SU-DHL-6 (cell line): ENCODE measurements around the gene ZNF606.

Source experiments
- H2AFZ ChIP-seq: fragments of 200-600 bp; sonication (generic); 2 replicates; pipeline ENCODE4 v1.6.1; 2014; ENCODE audit warnings: low read depth, mild to moderate bottlenecking, moderate library complexity, mixed read lengths, antibody characterized with exemption, low read length; ENCODE audit not compliant: severe bottlenecking
- H3F3A ChIP-seq: fragments of 200-600 bp; shearing (Covaris generic); 2 replicates; pipeline ENCODE4 v1.6.0; 2016; ENCODE audit warnings: antibody characterized with exemption, mild to moderate bottlenecking; ENCODE audit not compliant: insufficient read depth
- H3K27ac ChIP-seq: fragments of 200-600 bp; sonication (generic); 2 replicates; pipeline ENCODE4 v1.5.1; 2016; ENCODE audit warnings: low read depth, mild to moderate bottlenecking, low read length, moderate library complexity, mixed read lengths
- H3K27me3 ChIP-seq: fragments of 200-600 bp; sonication (generic), shearing (Covaris generic); 2 replicates; pipeline ENCODE4 v1.6.0; 2014; ENCODE audit warnings: mild to moderate bottlenecking, low read length
- H3K36me3 ChIP-seq: fragments of 200-600 bp; sonication (generic); 2 replicates; pipeline ENCODE4 v1.6.1; 2014; ENCODE audit warnings: mild to moderate bottlenecking, low read length, mixed read lengths
- H3K4me2 ChIP-seq: fragments of 300-600, 200-600 bp; shearing (Covaris generic), sonication (generic); 2 replicates; pipeline ENCODE4 v1.6.0; 2014; ENCODE audit warnings: low read length, low read depth, mild to moderate bottlenecking; ENCODE audit not compliant: poor library complexity, severe bottlenecking
- H3K4me3 ChIP-seq: fragments of 200-600 bp; sonication (generic); 2 replicates; pipeline ENCODE4 v1.5.1; 2014; ENCODE audit warnings: antibody characterized with exemption, low read length, mild to moderate bottlenecking, mixed read lengths; ENCODE audit not compliant: insufficient read depth, poor library complexity, severe bottlenecking
- H3K79me2 ChIP-seq: fragments of 200-600 bp; sonication (generic); 2 replicates; pipeline ENCODE4 v1.6.1; 2014; ENCODE audit warnings: mild to moderate bottlenecking, low read length, moderate library complexity; ENCODE audit not compliant: insufficient read depth
- H3K9ac ChIP-seq: fragments of 200-600 bp; sonication (generic); 2 replicates; pipeline ENCODE4 v1.7.0; 2014; ENCODE audit warnings: mild to moderate bottlenecking, low read length
- H3K9me2 ChIP-seq: fragments of 200-600 bp; sonication (generic); replicated peaks from 2 replicates; pipeline ENCODE4 v1.6.1; 2014; ENCODE audit warnings: low read length; ENCODE audit not compliant: insufficient read depth
- H3K9me3 ChIP-seq: fragments of 200-600 bp; sonication (generic); 2 replicates; pipeline ENCODE4 v1.6.1; 2014; ENCODE audit warnings: low read length, mixed read lengths; ENCODE audit not compliant: insufficient read depth
- H4K20me1 ChIP-seq: fragments of 200-600 bp; sonication (generic); 2 replicates; pipeline ENCODE4 v1.6.1; 2014; ENCODE audit warnings: low read depth, mild to moderate bottlenecking, antibody characterized with exemption, low read length, moderate library complexity, mixed read lengths
- CTCF ChIP-seq: fragments of 200-600 bp; sonication (generic); IDR thresholded peaks from one replicate; pipeline ENCODE4 v1.5.1; 2017; ENCODE audit warnings: antibody characterized with exemption, mild to moderate bottlenecking, low read length, moderate library complexity; ENCODE audit not compliant: insufficient read depth, poor library complexity, severe bottlenecking
- EZH2phosphoT487 ChIP-seq: fragments of 200-600 bp; sonication (generic), shearing (Covaris generic); conservative IDR thresholded peaks from 2 replicates; pipeline ENCODE4 v1.6.1; 2018; ENCODE audit warnings: mild to moderate bottlenecking, antibody characterized with exemption, low read length, moderate library complexity, mixed read lengths

Gene ZNF606

GRCh38 chr19:58021541-58022282 is 19.1 kb upstream of the ZNF606 start:
- H2AFZ ChIP-seq: peak overlapping the region; percentile 46
- no peaks in the 10 kb centered on the region for H3K36me3 ChIP-seq
- no peaks in the 10 kb centered on the region for H3F3A ChIP-seq
- H3K27me3 ChIP-seq: no peaks in the 10 kb centered on the region
- peak; percentile 14 for TF ChIP-seq CTCF
- TF ChIP-seq EZH2phosphoT487: no peak
- H3K79me2 ChIP-seq: no peaks in the 10 kb centered on the region
- H4K20me1 ChIP-seq: no peaks in the 10 kb centered on the region
- H3K9me3 ChIP-seq: no peaks in the 10 kb centered on the region
- H3K4me3 ChIP-seq: no peak overlapping the region
- no peak overlapping the region for H3K9ac ChIP-seq
- no peak overlapping the region for H3K4me2 ChIP-seq
- H3K9me2 ChIP-seq: no peaks in the 10 kb centered on the region
- H3K27ac ChIP-seq: no peak overlapping the region

GRCh38 chr19:58020129-58020528 is 17.5 kb upstream of the ZNF606 start:
- no peaks in the 10 kb centered on the region for H3F3A ChIP-seq
- no peaks in the 10 kb centered on the region for H4K20me1 ChIP-seq
- H3K4me2 ChIP-seq: no peak overlapping the region
- no peak overlapping the region for H3K27ac ChIP-seq
- no peaks in the 10 kb centered on the region for H3K36me3 ChIP-seq
- H3K79me2 ChIP-seq: no peaks in the 10 kb centered on the region
- no peak overlapping the region for H2AFZ ChIP-seq
- no peaks in the 10 kb centered on the region for H3K27me3 ChIP-seq
- H3K9ac ChIP-seq: no peak overlapping the region
- no peak for TF ChIP-seq CTCF
- no peak for TF ChIP-seq EZH2phosphoT487
- H3K9me3 ChIP-seq: no peaks in the 10 kb centered on the region
- H3K9me2 ChIP-seq: no peaks in the 10 kb centered on the region
- H3K4me3 ChIP-seq: no peak overlapping the region

GRCh38 chr19:58014141-58014540 is 11.5 kb upstream of the ZNF606 start:
- Histone ChIP-seq H3K27ac (no peak overlapping the region), H3K4me2 (no peak overlapping the region), H3K4me3 (no peak overlapping the region), H3K27me3 (no peaks in the 10 kb centered on the region), H4K20me1 (no peaks in the 10 kb centered on the region), H3K9ac (no peak overlapping the region), H2AFZ (no peak overlapping the region), H3K79me2 (no peaks in the 10 kb centered on the region), H3K9me2 (no peaks in the 10 kb centered on the region), H3K9me3 (no peaks in the 10 kb centered on the region), H3F3A (no peaks in the 10 kb centered on the region), H3K36me3 (no peaks in the 10 kb centered on the region)
- TF ChIP-seq EZH2phosphoT487 (no peak), CTCF (no peak)
